ENCODE data around the gene FKBP10. TPM values are rescaled to one million over a fixed set of nuclear protein-coding genes. Genes with fewer than 3 reads are reported as not detected.

Gene FKBP10
- total and polyA plus RNA-seq, 9 of the 15 experiments (the other 6 are each of a cell fraction or from before 2014, with no cell fraction given), result 0.03 to 3.0 (median 1.4) TPM; not detected in 1

DNA sequence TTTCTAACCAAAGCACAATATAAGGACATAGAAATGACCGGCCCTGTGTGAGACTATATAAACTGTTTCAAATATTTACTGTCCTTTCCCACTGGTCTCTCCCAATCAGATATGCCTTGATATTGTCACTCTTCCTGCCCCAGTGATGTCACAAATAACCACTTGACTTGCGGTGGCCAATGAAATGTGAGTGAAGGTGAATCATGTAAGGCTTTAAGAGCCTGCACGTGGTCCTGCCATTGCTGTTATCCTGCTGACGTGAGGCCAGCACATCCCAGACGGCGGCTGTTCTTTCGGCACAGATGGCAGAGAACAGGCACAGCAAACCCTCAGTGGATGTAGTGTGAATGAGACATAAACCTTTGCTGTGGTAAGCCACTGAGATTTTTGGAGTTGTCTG, 57.8 kb downstream of the FKBP10 start (continued):
- TF ChIP-seq, protein P1, sequence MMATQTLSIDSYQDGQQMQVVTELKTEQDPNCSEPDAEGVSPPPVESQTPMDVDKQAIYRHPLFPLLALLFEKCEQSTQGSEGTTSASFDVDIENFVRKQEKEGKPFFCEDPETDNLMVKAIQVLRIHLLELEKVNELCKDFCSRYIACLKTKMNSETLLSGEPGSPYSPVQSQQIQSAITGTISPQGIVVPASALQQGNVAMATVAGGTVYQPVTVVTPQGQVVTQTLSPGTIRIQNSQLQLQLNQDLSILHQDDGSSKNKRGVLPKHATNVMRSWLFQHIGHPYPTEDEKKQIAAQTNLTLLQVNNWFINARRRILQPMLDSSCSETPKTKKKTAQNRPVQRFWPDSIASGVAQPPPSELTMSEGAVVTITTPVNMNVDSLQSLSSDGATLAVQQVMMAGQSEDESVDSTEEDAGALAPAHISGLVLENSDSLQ (IDR thresholded peaks at IDR 0.05), result peak; percentile 15; the same call in 1 of the 2 replicates
- TF ChIP-seq ARNT (IDR thresholded peaks at IDR 0.05), result no peak
- peak; percentile 29; the same call in 1 of the 2 replicates for TF ChIP-seq FOSL1 (tag; conservative IDR thresholded peaks at IDR 0.05)
- peak; percentile 54 for TF ChIP-seq NFYB (IDR thresholded peaks at IDR 0.05; ENCODE audit: extremely low read depth, insufficient read length)
- no peak for TF ChIP-seq ZNF707 (CRISPR knock-in tag; conservative IDR thresholded peaks at IDR 0.05)
- TF ChIP-seq, protein P2, sequence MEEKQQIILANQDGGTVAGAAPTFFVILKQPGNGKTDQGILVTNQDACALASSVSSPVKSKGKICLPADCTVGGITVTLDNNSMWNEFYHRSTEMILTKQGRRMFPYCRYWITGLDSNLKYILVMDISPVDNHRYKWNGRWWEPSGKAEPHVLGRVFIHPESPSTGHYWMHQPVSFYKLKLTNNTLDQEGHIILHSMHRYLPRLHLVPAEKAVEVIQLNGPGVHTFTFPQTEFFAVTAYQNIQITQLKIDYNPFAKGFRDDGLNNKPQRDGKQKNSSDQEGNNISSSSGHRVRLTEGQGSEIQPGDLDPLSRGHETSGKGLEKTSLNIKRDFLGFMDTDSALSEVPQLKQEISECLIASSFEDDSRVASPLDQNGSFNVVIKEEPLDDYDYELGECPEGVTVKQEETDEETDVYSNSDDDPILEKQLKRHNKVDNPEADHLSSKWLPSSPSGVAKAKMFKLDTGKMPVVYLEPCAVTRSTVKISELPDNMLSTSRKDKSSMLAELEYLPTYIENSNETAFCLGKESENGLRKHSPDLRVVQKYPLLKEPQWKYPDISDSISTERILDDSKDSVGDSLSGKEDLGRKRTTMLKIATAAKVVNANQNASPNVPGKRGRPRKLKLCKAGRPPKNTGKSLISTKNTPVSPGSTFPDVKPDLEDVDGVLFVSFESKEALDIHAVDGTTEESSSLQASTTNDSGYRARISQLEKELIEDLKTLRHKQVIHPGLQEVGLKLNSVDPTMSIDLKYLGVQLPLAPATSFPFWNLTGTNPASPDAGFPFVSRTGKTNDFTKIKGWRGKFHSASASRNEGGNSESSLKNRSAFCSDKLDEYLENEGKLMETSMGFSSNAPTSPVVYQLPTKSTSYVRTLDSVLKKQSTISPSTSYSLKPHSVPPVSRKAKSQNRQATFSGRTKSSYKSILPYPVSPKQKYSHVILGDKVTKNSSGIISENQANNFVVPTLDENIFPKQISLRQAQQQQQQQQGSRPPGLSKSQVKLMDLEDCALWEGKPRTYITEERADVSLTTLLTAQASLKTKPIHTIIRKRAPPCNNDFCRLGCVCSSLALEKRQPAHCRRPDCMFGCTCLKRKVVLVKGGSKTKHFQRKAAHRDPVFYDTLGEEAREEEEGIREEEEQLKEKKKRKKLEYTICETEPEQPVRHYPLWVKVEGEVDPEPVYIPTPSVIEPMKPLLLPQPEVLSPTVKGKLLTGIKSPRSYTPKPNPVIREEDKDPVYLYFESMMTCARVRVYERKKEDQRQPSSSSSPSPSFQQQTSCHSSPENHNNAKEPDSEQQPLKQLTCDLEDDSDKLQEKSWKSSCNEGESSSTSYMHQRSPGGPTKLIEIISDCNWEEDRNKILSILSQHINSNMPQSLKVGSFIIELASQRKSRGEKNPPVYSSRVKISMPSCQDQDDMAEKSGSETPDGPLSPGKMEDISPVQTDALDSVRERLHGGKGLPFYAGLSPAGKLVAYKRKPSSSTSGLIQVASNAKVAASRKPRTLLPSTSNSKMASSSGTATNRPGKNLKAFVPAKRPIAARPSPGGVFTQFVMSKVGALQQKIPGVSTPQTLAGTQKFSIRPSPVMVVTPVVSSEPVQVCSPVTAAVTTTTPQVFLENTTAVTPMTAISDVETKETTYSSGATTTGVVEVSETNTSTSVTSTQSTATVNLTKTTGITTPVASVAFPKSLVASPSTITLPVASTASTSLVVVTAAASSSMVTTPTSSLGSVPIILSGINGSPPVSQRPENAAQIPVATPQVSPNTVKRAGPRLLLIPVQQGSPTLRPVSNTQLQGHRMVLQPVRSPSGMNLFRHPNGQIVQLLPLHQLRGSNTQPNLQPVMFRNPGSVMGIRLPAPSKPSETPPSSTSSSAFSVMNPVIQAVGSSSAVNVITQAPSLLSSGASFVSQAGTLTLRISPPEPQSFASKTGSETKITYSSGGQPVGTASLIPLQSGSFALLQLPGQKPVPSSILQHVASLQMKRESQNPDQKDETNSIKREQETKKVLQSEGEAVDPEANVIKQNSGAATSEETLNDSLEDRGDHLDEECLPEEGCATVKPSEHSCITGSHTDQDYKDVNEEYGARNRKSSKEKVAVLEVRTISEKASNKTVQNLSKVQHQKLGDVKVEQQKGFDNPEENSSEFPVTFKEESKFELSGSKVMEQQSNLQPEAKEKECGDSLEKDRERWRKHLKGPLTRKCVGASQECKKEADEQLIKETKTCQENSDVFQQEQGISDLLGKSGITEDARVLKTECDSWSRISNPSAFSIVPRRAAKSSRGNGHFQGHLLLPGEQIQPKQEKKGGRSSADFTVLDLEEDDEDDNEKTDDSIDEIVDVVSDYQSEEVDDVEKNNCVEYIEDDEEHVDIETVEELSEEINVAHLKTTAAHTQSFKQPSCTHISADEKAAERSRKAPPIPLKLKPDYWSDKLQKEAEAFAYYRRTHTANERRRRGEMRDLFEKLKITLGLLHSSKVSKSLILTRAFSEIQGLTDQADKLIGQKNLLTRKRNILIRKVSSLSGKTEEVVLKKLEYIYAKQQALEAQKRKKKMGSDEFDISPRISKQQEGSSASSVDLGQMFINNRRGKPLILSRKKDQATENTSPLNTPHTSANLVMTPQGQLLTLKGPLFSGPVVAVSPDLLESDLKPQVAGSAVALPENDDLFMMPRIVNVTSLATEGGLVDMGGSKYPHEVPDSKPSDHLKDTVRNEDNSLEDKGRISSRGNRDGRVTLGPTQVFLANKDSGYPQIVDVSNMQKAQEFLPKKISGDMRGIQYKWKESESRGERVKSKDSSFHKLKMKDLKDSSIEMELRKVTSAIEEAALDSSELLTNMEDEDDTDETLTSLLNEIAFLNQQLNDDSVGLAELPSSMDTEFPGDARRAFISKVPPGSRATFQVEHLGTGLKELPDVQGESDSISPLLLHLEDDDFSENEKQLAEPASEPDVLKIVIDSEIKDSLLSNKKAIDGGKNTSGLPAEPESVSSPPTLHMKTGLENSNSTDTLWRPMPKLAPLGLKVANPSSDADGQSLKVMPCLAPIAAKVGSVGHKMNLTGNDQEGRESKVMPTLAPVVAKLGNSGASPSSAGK (IDR thresholded peaks at IDR 0.05), result peak; percentile 54
- no peak for TF ChIP-seq ZNF780A (CRISPR knock-in tag; IDR thresholded peaks at IDR 0.05)

All from K562 (cell line).